SH-SY5Y (cell line): ENCODE data around the gene TOX3.

ENCODE experiments used
- GATA2 ChIP-seq: IDR thresholded peaks from 2 replicates; pipeline ENCODE4 v1.6.1; 2011; ENCODE audit warnings: mild to moderate bottlenecking, low read depth, low read length
- GATA3 ChIP-seq: IDR thresholded peaks from 2 replicates; pipeline ENCODE4 v1.6.1; 2011; ENCODE audit warnings: low read depth, mild to moderate bottlenecking, low read length, moderate library complexity

DNA sequence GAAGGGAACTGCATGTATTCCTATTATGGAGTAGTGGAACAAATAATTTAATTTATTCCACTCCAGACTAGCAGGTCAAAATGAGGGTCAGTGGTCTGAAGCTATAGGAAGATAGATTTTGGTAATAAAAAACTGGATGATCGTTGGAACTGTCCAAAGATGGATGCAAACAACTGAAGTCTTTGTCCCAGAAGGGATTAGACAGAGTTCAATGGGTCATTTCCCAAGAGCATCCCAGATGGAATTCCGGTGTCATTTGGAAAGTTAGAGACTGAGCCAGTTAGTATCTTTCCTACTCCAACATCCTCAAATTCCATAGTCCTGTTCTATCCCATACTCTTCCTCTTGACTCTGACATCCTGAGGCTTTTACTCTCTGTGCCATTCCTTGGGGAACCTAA is 22.8 kb upstream of the TOX3 start:
- TF ChIP-seq GATA2 (no peak), GATA3 (no peak)
